COLO668 (cell line): ENCODE measurements around the gene NCAM1.

Experiments
- DNase-seq: peaks from one replicate; lab custom pipeline; 2025; ENCODE audit not compliant: unreplicated experiment; lab: John Stamatoyannopoulos, UW

NCAM1 gene

GRCh38 chr11:113163291-113164030 is 202.2 kb downstream of the NCAM1 start:
- DNase-seq: no peak

- no peak for DNase-seq
Observed at GRCh38 chr11:113166280-113166679, 205.1 kb downstream of the NCAM1 start.

GRCh38 chr11:113167599-113167998 is 206.4 kb downstream of the NCAM1 start:
- DNase-seq: peak; percentile 39

GRCh38 chr11:113168354-113169342 is 207.4 kb downstream of the NCAM1 start:
- DNase-seq: no peak

GRCh38 chr11:113172382-113172951 is 211.2 kb downstream of the NCAM1 start:
- no peak for DNase-seq

- no peak for DNase-seq
Observed at GRCh38 chr11:113173126-113173525, 211.9 kb downstream of the NCAM1 start.

GRCh38 chr11:113174882-113175281 is 213.7 kb downstream of the NCAM1 start:
- DNase-seq: no peak

GRCh38 chr11:113176599-113177360 is 215.6 kb downstream of the NCAM1 start:
- DNase-seq: no peak

GRCh38 chr11:113177671-113178070 is 216.5 kb downstream of the NCAM1 start:
- no peak for DNase-seq

- no peak for DNase-seq
Observed at GRCh38 chr11:113178381-113179070, 217.3 kb downstream of the NCAM1 start.

- no peak for DNase-seq
Observed at GRCh38 chr11:113179181-113179704, 218.0 kb downstream of the NCAM1 start.

GRCh38 chr11:113181094-113181493 is 219.9 kb downstream of the NCAM1 start:
- no peak for DNase-seq

GRCh38 chr11:113182288-113182687 is 221.1 kb downstream of the NCAM1 start:
- DNase-seq: no peak

GRCh38 chr11:113184498-113184897 is 223.3 kb downstream of the NCAM1 start:
- no peak for DNase-seq

- no peak for DNase-seq
Observed at GRCh38 chr11:113188371-113188834, 227.2 kb downstream of the NCAM1 start.

- DNase-seq: no peak
Observed at GRCh38 chr11:113189909-113190667, 228.9 kb downstream of the NCAM1 start.

- no peak for DNase-seq
Observed at GRCh38 chr11:113192121-113192925, 231.1 kb downstream of the NCAM1 start.

GRCh38 chr11:113193016-113193415 is 231.8 kb downstream of the NCAM1 start:
- no peak for DNase-seq
